Activated CD4-positive, alpha-beta T cell treated with anti-CD3 and anti-CD28 coated beads for 4 hours (primary cell): ENCODE measurements around the gene SLC38A10.
"Not testable (repeated sequence)": the region's sequence is repeated elsewhere in the genome, so short reads cannot be mapped to it uniquely, and the experiment has no call there.

Experiments
- DNase-seq, 2 donors: peaks; one replicate each; pipeline ENCODE4 v3.0.0-alpha.2; 2020

The SLC38A10 gene

GRCh38 chr17:81310949-81311550 lies 15.9 kb upstream of the SLC38A10 start:
- no peak for DNase-seq

GRCh38 chr17:81309859-81310839 lies 15.0 kb upstream of the SLC38A10 start:
- DNase-seq: no peak

GRCh38 chr17:81309140-81309858 lies 14.2 kb upstream of the SLC38A10 start:
- DNase-seq: no peak

GRCh38 chr17:81308784-81309139 lies 13.7 kb upstream of the SLC38A10 start:
- not testable (repeated sequence) for DNase-seq

- no peak for DNase-seq
Observed at GRCh38 chr17:81307636-81308560, 12.8 kb upstream of the SLC38A10 start.

- no peak for DNase-seq
Observed at GRCh38 chr17:81306898-81307510, 11.9 kb upstream of the SLC38A10 start.

GRCh38 chr17:81306491-81306890 lies 11.4 kb upstream of the SLC38A10 start:
- no peak for DNase-seq

GRCh38 chr17:81305051-81305630 lies 10.0 kb upstream of the SLC38A10 start:
- DNase-seq: no peak

- no peak for DNase-seq
Observed at GRCh38 chr17:81304196-81305015, 9.3 kb upstream of the SLC38A10 start.

- DNase-seq: no peak
Observed at GRCh38 chr17:81303385-81303784, 8.3 kb upstream of the SLC38A10 start.

- no peak for DNase-seq
Observed at GRCh38 chr17:81302861-81303333, 7.8 kb upstream of the SLC38A10 start.

- DNase-seq: no peak
Observed at GRCh38 chr17:81302324-81302723, 7.2 kb upstream of the SLC38A10 start.

- no peak for DNase-seq
Observed at GRCh38 chr17:81301195-81302144, 6.4 kb upstream of the SLC38A10 start.

- DNase-seq: no peak
Observed at GRCh38 chr17:81300586-81301155, 5.6 kb upstream of the SLC38A10 start.

- no peak for DNase-seq
Observed at GRCh38 chr17:81299846-81300585, 4.9 kb upstream of the SLC38A10 start.

GRCh38 chr17:81298991-81299738 lies 4.1 kb upstream of the SLC38A10 start:
- DNase-seq: no peak

- DNase-seq: no peak
Observed at GRCh38 chr17:81298325-81298990, 3.4 kb upstream of the SLC38A10 start.
